COR-L47 (cell line): ENCODE measurements around the gene NCL.
"Not testable (repeated sequence)": the region's sequence is repeated elsewhere in the genome, so short reads cannot be mapped to it uniquely, and the experiment has no call there.

Experiments used
- DNase-seq: peaks from one replicate; lab custom pipeline; 2025; lab: John Stamatoyannopoulos, UW

NCL gene

DNA sequence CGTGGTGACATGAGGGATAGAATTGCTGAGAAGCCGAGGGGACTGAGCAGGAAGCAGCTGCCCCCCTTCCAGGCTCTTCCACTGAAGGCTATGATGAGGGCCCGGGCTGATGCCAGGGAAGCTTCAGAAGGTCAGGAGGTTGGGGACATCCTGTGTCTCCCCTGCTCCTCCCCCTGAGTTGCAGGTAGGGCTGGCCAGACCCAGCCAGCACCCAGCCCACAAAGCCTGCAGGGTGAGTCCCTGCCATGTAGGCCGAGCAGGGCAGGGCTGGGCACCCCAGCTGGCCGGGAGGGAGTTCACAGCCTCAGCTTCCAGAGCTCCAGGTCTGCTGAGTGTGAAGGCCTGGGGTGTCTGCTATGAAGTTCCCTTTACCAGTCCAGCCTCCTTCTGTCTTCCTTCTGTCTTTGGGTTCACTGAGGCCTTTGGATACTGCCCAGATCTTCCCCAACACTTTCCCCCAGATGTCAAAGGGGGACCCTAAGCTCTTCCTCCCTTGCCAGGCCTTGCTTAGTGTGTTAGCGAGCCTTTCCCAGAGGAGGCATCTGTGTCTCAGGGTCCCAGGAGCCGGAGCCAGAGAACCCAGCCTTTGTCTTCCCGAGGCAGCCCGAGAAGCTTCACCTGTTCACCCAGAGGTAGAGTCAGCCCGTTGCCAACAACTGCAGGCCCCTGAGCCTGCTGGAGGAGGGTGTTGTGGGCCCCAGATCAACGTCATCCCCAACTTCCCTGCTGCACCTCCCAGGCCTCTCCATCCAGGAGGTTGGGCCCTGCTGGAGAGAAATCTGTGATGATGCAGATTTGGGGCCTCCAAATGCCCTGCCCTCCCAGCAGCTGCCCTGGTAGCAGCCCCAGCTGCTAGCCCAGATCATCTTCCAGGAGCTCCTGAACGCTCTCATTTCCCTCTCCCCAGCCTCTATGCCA, 3.6 kb upstream of the NCL start:
- no peak for DNase-seq

DNA sequence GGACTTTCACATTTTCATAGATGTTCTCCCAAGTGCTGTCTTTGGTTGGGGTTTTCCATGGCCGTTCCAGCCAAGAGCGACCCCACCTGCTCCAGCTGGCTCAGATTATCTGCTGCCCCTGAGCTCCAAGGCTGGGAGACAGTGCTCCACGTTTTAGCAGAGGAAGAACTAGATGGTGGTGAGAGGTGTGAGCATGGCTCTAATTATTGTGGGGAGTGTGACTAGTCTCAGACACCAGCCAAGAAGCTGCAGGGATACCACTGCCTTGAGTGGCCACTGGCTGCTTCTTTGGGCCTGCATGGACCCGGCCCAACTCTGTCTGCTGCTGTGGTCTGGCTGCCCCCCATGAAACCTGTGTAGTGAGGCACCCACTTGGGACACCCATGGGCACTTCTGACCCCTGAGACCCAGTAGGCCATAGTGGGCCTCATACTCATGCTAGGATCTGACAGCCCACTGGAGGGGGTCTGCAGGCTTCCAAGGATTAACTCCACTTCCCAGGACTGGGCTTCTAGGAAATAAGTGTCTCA, 2.8 kb upstream of the NCL start:
- no peak for DNase-seq

DNA sequence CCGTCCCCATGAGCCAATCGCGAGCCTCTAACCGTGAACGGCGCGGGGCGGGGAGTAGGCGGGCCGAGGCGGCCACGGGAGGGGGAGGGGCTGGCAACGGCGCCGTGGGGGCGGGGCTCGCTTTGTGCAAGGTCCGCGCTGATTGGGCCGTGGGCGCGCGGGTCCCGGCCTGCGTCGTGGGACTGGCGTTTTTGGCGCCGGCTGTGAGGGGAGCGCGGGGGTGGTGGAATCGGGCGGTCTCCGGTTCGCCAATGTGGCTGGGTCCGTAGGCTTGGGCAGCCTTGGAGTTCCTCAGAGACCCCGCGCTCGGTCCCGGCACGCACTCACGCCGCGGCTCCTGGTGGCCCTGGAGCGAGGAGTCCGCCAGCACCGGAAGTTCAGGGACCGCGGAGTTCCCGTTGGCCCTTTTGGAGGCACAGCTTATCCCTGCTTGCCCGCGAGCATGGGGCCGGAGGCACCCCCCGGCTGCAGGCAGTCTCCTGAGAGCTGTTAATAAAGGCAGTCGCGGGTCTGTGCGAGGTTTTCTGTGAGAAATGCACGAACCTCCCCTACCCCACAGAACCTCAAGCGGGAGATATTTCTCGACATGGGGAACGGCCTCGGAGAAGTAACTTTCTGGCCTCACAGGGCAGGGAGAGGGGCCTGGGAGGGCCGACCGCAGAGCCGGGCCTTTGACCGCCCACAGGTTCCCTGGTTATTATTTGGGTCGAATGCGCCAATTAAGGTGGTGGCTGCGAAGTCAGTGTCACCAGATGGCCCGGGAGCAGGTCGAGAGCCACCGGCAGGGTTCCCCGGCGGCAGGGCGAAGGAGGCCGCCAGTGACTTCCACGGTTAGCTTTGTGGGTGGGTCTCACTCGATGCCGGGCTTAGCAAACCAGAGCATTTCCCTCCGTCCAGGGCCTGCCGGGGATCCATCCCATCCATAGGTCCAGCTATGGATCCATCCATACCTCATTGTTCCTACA, 574 bp upstream of the NCL start:
- peak; percentile 92 for DNase-seq

DNA sequence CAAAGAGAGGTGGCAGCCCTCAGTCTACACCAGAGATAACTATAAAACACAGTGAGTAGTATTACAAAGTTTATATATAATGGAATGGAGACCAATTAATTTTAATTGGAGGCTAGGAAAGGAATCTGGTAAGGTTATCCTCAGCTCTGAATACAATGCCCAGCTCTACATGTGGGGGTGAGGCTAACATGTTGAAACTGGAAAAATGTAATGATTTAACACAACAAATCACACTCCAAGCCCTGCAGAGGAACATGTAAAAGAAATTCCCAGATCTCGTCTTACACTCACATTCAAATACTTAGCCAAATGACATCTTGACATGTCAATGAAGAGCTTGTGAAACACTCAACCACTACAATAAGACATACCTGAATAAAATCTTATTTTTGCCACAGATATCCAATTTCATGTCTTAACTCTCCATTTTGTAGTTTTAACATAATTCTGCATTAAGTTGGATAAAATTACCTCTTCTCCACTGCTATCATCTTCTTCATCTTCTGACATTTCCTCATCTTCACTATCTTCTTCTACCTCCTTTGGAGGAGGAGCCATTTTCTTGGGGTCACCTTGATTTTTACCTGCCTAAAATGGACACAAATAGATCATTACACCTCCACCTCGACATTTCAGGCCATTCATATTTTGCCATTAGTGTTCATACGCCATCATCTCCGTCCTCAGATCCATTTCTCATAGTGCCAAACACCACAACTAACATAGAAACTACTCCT, 1.4 kb downstream of the NCL start:
- no peak for DNase-seq

DNA sequence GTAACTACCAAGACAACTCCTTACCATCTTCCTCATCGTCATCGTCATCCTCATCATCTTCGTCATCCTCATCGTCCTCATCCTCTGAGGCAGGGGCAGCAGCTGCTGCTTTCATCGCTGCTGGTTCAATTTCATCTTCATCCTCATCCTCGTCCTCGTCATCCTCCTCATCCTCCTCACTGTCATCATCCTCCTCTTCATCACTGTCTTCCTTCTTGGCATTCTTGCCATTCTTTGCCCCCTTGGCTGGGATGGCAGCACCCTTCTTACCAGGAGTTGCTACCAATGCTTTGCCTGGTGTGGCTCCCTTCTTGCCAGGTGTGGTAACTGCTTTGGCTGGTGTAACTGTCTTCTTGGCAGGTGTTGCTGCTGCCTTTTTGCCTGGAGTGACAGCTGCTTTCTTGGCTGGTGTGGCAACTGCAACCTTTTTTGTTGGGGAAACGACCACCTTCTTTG, 2.7 kb downstream of the NCL start:
- no peak for DNase-seq

DNA sequence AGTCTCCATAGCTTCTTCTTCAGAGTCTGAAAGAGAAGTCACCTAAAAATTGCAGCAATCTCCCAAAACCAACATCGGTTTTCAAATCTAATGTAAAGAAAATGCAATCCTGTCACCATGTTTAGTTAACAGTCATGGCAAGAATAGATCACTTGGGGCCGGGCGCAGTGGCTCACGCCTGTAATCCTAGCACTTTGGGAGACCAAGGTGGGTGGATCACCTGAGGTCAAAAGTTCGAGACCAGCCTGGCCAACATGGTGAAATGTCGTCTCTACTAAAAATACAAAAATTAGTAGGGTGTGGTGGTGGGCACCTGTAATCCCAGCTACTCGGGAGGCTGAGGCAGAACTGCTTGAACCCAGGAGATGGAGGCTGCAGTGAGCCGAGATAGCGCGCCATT, 3.4 kb downstream of the NCL start:
- DNase-seq: not testable (repeated sequence)

DNA sequence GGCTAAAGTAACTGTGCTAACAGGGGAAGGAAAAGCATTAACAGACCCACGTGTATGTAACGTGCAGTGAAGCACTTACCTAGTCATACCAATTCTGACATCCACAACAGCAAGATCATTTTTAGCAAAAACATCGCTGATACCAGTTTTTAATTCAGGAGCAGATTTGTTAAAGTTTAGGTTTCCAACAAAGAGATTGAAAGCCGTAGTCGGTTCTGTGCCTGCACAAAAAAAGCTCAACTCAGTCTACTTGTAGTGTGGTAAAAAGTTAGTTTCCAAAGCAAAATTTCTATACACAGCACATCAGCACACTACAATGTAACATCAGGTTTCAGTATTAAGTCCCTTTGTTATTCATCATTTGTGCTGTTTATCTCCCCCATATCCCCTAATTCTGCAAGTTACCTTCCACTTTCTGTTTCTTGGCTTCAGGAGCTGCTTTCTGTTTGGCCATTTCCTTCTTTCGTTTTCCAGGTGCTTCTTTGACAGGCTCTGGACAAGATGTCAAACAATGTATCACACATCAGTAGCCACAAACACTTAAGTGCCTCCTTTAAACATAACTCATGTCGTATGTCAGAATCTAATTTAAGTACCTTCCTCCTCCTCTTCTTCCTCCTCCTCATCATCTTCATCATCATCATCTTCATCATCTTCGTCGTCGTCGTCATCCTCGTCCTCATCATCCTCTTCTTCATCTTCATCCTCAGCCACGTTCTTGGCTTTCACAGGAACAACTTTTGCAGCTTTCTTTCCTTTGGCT, 4.0 kb downstream of the NCL start:
- no peak for DNase-seq

DNA sequence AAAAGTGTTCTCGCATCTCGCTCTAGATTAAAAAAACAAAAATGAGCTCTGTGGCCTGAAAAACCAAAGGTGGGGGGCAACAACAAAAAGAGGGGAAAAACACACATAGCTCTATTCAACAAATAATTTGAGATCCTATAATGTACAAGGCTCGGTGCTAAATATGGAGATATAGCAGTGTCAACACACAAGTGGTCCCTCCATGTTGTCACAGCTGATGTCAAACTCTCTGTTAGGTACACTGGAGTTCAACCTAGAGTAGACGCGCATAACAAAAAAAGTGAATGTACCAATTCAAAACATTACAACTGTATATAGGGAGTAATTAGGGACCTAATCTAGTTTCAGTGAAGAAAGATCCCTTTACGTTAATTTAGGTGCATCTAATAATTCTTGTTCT, 5.9 kb downstream of the NCL start:
- no peak for DNase-seq

DNA sequence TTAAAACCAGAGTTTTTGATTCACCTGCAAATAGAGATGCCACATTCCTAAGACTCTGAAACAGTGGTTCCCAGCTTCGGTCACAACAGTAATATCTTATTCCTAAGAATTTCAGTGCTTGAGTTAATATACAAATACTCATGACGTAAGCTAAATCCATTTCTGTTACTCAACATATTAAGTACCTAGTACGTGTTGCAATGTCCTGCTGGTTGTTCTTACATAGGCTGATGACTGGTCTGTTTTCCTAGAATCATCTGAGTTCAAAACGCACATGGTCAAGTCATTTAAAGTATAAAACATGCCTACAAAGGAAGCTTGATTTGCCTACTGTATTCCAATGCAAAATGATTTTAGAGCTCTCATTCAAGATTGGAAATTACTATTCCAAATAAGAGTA, 7.2 kb downstream of the NCL start:
- no peak for DNase-seq

DNA sequence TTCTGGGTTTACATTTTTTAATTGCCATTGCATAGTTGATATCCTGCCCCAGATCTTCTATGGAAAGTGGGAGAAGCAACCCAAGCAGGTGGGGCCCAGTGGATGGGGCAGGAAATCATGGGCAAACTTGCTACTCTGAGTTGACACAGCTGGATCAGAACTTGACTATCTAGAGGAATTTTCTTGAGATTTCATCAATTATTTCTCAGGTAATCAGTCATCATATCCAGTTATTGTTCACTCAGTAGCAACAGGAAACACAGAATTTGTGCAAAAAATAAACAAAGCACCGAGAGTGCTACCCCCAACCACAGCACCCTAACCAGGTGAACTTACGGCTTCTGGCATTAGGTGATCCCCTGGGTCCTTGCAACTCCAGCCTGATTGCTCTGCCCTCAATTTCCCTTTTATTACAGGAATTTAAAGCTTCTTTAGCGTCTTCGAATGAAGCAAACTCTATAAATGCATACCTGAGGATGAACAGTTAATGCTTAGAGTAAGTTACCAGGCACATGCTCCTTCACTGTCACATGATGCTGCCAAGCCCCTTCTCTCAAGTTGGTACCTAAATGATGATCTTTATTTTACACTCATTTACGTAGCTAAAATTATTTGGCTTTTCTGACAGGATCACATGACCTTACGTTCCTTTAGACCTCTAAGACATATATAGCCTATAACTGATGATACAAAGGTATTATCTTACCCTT, 7.8 kb downstream of the NCL start:
- DNase-seq: no peak

DNA sequence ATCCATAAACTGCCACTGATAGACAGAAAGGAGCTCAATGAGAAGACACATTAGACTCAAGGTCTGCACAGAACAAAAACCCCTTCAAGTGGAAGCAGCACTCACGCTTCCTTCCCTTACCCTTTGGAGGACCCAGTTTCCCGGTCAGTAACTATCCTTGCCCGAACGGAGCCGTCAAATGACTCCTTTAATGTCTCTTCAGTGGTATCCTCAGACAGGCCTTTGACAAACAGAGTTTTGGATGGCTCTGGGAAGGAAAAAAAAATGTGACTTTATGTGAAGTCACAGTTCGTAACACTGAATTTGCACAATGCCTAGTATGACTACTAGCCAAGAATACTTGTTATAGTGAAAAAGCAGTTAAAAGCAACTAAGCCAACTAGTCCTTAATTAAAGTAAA, 8.4 kb downstream of the NCL start:
- no peak for DNase-seq

DNA sequence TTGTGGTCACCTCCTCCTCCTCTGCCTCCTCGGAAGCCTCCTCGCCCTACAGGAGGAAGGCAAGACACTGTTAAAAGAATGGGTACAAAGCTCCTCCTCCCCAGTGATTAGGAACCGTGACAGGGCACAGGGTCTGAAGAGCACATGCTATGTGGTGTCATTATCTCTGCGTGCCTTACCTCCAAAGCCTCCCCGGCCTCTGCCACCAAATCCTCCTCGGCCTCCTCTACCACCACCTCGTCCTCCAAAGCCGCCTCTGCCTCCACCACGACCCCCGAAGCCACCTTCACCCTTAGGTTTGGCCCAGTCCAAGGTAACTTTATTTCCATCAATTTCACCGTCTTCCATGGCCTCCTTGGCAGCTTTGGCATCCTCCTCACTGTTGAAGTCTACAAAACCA, 9.1 kb downstream of the NCL start:
- no peak for DNase-seq

DNA sequence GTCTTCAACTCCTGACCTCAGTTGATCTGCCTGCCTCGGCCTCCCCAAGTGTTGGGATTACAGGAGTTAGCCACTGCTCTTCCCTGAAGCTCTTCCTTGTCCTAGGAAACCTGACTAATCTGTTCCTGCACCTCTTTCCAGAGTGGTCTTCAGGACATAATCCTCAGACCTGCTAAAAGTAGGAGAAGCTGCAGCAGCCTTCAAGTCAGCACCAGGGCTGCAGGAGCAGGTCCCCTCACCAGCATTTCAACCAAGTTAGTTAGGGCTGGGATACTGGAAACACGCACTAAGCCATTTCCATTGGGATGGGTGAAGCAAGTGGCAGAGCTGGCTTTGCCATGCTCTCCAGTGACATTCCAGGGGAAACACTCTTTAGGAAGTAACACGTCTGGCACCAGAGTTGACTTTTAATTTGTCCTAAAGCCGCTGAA, 9.9 kb downstream of the NCL start:
- DNase-seq: no peak

DNA sequence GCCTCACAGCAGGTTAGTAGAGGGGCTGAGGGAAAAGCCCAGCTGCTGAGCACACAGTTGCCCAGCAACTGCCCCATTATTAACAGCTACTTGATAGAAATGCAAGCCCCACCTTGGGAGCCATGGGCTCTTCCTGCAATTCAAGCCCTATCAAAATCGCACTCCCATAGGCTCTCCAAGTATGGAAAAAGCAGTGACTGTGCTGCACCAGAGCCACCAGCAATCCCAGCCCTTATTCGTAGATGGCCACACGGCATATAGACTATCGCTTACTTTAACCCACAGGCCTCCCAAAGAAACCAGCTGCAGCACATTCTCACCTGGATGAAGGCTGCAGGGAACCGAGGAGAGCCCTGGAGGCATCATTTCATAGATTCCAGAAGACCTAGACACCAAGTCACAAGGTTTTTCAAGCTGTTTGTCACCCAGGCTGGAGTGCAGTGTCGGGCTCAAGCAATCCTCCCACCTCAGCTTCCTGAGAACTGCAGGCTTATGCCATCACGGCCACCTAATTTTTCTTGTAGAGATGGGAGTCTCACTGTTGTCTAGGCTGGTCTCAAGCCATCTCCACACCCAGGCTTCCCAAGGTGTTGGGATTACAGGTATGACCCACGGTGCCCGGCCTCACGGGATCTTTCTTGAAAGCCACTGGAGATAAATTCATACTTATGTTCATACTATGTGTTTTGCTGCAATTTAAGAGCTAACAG, 11.3 kb downstream of the NCL start:
- DNase-seq: no peak

DNA sequence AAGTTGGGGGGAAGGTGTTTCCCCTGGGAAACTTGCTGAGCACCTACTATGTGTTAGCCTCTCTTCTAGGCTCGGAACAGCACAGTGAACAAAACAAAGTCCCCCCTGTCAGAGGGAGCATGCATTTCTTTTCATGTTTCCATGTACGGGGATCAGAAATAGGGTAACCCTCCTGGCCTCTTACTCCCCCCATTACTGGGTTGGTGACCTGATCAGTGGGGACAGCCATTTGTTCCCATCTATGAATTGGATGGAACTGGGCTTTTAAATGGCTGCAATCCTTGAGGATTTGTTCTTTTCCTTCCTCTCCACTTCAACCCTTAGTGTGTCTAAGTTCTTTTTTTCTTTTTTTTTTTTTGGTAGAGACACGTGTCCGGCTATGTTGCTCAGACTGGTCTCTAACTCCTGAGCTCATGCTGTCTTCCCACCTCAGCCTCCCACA, 13.7 kb downstream of the NCL start:
- no peak for DNase-seq

DNA sequence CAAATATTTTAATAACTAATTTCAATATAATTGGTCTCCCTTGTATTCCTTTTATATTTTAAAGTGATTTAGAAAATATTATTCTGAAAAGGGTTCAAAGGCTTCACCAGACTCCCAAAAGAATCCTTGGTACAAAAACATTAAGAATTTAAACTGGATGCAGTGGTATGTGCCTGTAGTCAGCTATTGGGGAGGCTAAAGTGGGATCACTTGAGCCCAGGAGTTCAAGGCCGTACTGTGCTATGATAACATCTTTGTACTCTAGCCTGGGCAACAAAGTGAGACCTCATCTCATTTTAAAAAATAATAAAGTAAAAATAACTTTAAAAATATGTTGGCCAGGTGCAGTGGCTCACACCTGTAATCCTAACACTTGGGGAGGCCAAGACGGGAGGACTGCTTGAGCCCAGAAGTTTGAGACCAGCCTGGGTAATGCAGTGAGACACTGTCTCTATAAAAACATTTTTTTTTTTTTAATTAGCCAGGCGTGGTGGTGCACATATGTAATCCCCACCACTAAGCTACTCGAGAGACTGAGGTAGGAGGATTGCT, 14.7 kb downstream of the NCL start:
- no peak for DNase-seq

DNA sequence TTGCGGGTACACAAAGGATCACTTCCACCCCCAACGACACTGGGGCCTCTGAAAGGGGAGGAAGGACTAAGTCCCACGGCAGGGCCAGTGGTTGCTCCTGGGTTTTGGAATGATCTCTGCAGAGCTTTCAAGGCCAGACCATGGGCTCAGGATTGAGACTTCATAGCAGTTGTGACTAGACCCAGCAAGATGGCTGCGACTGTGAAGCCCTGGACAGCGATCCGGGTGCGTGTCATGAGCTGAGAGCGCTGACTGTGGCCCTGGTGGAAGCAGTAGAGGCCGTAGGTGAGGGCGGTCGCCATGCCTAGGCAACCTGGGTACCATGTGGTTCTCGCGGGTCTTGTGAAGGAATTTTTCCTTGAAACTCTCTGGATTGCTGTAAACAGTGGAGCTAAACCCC, 27.3 kb downstream of the NCL start:
- DNase-seq: no peak

DNA sequence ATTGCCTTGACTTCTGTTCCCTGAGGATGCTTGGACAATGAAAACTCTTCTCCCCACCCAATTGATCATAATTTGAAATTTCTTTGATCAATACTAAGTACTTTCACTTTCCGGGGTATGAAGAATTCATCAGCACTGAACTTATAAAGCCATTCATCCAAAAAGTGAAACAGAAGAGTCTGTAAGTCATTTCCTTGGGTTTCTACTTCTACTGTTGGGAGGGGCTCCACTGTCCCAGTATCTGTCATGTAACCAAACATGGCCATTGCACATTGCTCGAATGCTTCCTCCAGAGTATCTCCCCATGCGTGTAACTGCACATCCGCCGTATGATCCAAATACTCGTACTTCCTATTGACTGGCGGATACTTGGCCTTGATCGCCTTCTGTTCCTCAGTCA, 30.3 kb downstream of the NCL start:
- DNase-seq: no peak

DNA sequence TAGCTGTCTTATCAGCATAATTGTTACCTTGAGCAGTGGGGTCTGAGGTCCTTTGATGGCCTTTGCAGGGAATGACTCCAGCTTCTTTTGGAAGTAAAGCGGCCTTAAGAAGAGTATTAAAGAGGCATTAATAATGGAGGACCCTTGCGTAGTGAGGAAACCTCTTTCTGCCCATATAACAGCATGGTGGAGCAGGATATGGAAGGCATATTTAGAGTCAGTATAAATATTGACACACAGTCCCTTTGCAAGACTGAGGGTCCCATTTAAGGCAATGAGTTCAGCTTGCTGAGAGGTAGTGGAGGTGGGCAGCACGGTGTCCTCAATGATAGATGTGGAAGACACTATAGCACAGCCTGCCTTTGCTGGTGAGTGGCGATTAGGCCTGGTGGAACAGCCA, 32.7 kb downstream of the NCL start:
- DNase-seq: no peak
